Hematopoietic multipotent progenitor cell treated with erythropoietin and hydrocortisone succinate and interleukin-3 and kit ligand, for 6 days (in vitro differentiated cells): ENCODE data around the gene P3H2.
A peak's percentile ranks its signal among the peaks of the same experiment; 100 is the strongest.
"Not testable (repeated sequence)": the region's sequence is repeated elsewhere in the genome, so short reads cannot be mapped to it uniquely, and the experiment has no call there.

Source experiments
- DNase-seq: peaks from one replicate; pipeline ENCODE4 v3.0.0-alpha.2; 2015

The P3H2 gene

DNA sequence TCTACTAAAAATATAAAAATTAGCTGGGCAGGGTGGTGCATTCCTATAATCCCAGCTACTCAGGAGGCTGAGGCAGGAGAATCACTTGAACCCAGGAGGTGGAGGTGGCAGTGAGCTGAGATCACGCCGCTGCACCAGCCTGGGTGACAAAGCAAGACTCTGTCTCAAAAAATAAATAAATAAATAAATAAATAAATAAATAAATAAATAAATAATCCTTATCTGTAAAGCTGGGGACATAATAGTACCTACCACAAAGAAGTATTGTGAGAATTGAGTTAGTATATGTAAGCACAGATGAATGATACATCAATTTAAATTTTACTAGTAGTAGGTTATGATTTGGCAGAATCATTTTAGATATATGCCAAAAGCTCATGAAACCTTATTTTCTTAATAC, 41.5 kb downstream of the P3H2 start:
- not testable (repeated sequence) for DNase-seq

DNA sequence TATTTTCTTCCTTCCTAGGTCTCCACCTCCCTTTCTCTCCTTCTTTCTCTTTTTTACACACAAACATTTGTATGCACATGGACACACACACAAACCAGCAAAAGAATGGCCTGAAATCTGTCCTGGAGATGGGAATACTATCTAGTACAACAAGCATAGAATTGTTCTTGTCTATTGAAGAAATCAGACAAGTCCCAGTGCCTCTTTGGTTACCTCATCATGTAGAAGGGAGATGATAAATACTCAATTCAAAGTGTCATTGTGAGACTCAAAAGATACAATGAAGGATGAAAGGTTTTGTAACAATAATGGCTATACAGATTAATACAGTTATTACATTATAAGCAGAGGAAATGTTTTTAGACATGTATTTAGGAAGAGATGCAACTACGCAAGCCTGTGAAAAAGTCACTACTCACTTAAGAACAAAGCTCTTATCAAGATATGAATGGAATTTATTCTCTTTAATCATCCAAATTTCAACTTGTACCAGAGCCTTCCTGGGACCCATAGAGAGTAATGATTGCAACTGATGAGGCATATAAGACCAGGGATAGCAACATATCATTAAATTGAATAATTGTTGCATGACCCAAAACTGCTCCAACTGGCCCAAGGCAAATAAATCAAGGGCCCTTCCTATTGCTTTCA, 43.2 kb downstream of the P3H2 start:
- no peak for DNase-seq

DNA sequence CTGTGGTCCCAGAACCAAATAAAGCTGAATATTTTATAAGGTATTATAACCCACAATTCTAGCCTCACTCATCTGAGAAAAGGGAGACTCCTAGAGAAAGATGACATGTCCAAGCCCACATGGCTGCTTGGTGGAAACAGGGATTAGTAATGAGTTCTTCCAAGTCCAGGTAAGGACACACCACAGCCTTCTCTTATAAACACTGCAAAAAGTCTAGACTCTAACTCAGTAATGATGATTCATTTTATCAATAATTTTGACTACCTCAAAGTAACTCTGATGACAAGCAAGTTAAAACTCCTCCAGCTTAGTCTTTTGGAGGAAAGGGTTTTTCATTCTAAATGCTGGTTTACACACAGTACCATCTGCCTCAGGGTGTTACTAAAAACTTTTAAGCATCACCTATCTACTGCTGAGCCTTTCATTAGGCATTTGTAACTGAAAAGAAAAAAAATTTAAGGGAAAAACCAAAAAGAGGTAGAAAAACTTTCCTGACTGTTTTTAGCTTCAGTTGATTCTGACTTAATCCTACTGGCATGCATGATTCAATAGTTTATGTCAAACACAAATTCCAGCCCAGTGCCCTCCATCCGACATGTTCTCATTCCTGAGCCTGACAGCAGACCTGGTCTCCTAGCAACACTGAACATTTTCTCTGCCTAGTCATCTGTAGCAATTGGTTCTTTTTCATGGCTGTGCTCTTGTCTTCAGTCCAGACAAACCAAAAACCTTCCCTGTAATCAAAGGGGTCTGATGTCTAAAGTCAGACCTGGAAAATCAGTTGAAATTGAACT, 43.9 kb downstream of the P3H2 start:
- no peak for DNase-seq

DNA sequence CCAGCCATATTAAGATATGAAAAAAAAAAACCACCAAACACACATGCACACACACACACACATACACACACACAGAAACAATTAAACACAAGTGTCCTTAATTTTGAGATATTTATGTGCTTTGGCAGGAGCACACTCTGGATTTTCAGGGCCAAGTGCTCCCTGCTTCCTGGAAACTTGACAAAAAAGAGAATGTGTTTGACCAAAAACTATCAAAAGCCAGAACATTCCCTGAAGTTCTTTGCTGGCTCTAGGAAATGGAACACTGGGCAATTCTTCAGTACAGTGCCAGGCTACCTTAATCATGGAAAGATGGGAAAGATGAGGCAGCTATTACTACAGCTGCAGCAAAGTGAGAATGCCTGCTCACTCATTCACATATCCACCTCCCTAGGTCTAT, 44.6 kb downstream of the P3H2 start:
- no peak for DNase-seq

DNA sequence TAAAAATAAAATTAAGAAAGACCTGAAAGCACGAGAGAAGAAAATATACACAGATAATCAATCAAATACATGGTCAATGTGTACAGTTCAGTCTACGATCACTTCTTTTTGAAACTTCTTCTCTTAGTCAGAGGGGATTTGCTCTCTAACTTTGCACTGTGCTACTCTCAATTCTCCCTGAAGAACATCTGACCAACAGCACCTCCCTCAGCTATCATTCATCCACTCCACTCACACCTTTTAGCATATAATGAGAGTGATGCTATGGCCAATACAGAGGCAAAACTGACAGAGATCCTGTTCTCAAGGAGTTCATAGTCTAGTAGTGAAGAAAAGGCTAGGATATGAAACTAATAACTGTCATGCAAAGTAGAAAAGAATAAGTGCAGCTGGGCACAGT, 45.9 kb downstream of the P3H2 start:
- no peak for DNase-seq

DNA sequence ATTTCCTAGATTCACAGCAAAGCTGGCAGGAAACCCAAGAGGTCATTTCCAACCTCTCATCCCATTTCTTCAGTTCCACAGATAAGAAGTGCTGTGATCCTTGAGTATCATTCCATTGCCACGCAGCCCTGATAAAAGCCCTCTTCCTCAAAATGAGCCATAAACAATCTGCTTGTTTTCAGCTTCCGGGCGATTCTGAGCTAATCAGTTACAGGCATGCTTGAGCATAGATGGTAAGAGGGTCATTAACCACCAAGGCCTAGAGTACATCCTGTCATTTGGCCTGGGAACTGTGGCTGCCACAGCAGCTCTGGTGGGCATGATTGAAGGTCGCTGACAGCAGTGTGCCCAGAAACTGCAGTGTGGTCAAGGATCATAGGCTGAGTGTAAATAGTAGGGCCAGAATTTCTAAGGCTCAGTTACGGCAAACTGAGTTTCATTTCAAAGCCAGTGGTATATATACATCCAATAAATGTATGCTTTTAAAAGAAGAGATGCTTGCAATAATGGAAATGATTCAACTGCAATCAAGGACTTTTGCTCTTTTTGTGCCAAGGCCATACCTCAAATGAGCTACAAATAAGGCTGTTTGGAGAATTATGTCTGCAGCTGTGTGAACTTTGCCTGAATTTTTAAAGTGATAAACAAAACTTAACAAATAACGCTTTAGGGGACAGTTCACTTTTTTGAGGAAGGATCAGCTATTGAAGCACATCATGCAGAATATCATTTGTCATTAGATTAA, 47.3 kb downstream of the P3H2 start:
- peak; percentile 45 for DNase-seq

DNA sequence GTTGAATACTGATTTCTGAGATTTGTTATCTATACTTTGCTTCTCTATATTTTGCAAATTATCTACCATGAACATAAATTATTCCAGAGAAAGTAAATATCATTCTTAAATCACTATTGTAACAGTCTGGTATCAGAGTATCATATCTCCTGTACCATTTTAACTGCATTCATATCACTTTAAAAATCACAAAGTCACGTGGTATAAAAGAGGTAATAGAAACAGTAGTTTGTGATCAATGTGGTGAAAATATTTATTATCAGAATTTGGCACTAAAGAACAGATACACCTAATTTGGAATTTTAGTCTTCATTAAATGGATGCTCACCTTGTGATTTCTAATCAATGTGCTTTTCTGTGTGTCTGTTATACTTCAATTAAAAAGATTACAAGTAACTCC, 47.8 kb downstream of the P3H2 start:
- no peak for DNase-seq

DNA sequence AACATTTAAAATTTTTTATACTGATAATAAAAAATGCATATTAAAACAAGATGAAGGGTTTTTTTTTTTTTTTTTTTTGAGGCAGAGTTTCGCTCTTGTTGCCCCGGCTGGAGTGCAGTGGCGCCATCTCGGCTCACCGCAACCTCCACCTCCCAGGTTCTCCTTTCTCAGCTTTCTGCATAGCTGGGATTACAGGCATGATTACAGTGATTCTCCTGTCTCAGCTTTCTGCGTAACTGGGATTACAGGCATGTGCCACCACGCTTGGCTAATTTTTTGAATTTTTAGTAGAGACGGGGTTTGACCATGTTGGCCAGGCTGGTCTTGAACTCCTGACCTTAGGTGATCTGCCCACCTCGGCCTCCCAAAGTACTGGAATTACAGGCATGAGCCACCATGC, 48.8 kb downstream of the P3H2 start:
- DNase-seq: not testable (repeated sequence)

DNA sequence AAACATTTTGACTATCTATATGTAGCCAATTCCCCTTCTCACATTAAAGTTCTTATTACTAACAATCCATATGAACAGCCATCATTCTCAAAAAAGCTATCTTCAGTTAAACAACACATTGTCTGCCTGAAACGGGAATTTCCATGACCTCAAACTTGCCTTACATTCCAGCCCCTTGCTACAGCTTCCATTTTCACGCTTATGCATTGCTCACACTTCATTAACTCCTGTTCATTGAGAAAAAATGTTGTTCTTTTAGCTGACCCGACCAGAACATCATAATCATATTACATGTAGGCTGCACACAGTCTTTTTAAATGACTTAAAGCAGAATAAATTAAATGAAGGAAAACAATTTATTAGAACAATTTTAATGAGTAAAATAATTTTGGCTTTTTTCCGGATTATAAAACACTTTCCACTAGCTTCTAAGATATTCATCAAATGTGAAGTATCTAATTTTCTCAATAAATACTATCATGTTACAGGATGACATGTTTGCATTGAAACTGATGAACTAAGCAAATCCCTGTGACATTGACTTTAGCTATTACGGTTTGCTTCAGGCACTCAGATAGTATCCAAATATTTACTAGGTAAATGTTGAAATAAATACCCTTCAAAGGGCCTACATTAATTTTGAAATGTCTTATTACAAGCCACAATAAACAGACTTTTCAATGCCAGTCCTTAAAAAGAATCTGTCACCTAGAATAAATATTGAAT, 49.9 kb downstream of the P3H2 start:
- DNase-seq: no peak

DNA sequence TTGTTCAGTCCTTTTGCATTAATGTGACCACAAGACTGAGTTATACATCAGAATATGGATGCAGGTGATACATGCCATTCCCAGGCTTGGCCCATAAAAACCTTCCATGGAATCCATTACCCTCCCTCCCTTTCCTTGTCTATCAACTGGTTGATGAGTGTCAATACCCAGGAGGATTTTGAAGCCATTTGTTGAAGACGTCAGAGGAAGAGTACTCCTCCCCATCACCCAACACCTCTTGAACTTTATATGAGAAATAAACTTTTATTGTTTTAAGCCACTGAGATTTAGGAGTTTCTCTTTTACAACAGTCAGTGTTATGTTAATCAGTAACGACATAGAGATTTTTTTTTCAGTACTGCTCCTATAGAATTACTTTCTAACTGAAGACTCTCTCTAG, 55.5 kb downstream of the P3H2 start:
- no peak for DNase-seq

DNA sequence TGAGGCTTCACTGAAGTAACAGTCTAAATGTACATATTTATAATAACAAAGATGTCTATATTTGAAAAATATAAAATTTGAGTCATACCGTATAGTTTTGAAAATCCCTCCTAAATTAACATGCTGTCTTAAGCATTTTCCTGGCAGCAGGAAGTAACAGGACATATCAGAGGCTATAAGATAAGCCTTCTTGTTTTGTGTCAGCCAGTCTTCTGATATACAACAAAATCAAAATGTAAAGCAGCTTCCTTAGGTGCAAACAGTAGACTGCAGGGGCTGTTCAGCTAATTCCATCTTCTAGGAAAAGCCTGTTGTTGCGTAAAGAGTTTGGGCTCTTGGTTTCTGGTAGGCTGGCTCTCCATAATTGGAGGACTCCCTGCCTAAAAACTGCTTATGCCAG, 56.0 kb downstream of the P3H2 start:
- DNase-seq: no peak

DNA sequence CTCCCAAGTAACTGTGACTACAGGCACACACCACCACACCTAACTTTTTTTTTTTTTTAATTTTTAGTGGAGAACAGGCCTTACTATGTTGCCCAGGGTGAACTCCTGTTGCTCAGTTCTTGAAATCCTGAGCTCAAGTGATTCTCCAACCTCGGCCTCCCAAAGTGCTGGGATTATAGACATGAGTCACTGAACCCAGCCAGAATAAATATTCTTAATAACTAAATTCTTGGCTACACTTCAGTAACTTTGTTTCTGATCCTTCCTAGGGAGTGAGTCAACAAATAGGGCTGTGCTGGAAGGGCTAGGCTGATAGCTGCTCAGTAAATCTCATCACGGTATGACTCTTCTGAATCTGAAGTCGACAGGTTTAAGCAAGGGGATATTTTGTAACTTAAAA, 56.6 kb downstream of the P3H2 start:
- DNase-seq: no peak

DNA sequence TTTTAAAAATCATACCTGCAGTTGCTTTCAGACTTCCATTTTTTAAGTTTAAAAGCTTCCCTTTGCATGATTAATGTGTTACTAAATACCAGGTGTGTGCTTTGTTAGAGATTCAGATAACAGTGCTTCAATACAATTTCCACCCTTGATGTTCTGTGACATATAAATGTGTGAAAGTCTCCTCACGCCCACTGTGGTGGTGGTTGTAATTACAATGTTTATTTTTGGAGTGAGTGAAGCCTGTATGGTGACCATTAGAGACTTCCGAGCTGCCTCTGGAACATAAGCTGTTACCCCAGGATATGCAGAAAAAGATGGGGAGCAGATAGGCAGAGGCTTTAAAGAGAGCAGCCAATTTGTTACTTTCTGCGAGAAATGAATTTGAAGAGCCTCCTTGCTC, 57.2 kb downstream of the P3H2 start:
- no peak for DNase-seq

DNA sequence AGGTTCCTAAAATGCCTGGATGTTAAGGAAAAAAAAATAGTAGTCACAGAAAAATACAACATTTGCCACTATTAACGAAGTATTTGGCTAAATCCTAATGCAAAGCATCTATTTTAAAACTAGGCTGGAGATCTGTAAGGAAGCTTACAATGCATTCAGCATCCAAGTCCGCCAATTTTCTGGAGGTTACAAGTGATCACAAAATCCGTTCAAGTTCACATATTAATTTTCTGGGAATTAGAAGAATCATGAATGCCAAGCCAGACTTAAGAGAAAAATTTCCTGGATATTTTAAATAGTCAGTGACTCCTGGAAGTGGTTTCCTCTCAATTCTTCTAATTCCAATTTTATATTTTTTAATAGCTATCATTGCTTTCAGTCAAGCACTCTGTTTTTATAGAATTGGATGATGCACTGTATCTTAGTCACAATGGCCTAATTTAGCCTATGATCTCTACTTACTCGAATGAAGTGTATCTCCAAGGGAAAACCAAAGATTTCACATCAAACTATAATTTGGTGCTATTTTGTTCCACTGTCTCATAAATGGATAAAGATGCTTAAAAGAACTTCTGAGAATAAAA, 60.4 kb downstream of the P3H2 start:
- no peak for DNase-seq

DNA sequence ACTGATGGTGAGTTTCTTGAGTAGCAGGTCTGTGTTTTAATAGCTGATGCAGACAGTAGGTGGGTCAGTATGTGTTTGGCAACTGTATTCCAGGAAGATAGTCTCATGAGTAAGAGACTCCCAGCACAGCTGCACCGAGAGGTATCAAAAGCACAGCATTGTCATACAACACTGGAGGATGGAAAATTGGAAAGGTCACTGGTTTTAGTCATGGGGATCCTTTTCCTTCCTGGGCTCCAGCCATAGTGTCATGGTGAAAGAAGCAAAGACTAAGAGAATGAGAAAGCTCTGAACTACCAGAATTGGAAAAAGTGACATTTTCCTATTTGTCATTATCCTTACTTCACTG, 61.5 kb downstream of the P3H2 start:
- DNase-seq: no peak

DNA sequence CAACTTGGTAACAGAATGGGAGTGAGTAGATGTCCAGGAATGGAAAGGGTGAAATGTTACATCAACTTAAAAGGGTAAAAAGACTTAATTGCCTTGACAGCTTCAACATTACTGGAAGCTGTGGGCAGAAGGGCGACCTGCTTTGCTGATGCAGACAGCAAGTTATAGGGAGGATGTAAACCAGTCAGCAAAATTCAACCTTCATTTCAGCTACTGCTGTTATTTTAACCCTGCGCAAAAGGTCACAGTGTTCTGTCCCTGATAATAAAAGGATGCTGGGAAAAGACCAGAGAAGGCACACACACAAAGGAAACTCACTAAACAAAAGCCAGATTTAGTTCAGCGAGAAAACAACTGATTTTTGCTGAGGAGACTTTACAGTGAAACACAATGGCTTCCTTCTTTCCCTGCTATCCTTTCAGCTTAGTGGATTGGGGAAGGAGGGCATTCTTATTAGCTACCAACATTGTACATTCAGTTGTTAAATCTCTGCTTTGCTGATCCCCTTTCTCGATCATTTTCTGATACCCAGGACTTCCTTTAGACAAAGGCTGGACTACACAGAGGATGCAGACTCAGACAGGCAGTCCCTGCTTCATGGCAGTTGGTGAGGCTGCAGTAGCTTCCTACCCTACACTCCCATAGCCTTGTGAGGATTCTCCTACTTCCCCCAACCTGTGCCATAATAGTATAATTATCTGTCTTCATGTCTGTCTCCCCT, 62.0 kb downstream of the P3H2 start:
- DNase-seq: no peak

DNA sequence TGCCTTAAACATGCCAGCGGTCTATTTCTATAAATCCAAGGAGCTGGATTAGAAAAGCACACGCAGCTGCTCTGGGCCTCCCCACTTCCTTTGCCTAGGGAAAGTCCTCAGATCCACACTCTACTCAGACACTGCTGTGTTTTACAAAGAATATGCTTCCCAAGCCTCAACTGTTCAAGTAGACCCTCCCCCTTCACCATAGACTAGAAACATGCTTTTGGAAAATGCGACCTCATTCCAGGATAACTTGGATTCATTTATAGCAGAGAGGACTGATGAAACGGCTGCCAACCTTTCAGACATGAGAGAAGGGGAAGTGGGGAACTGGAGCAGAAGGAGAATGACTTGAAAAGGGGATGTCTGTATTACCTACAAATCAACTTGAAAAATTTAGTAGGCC, 64.0 kb downstream of the P3H2 start:
- DNase-seq: no peak

DNA sequence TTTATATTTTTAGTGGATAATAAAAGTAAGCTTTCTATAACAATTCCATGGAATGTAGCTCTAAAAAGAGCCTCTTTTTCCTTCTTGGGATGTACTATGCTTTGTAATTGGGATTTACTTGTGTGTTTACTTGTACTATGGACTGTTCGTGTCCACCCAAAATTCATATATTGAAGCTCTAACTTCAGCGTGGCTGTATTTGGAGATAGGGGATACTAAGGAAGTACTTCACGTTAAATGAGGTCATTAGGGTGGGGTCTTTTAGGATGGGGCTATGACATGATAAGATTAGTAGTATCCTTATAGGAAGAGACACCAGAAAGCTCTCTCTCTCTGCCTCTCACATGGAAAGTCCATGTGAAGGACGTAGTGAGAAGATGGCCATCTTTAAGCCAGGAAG, 64.9 kb downstream of the P3H2 start:
- DNase-seq: no peak

DNA sequence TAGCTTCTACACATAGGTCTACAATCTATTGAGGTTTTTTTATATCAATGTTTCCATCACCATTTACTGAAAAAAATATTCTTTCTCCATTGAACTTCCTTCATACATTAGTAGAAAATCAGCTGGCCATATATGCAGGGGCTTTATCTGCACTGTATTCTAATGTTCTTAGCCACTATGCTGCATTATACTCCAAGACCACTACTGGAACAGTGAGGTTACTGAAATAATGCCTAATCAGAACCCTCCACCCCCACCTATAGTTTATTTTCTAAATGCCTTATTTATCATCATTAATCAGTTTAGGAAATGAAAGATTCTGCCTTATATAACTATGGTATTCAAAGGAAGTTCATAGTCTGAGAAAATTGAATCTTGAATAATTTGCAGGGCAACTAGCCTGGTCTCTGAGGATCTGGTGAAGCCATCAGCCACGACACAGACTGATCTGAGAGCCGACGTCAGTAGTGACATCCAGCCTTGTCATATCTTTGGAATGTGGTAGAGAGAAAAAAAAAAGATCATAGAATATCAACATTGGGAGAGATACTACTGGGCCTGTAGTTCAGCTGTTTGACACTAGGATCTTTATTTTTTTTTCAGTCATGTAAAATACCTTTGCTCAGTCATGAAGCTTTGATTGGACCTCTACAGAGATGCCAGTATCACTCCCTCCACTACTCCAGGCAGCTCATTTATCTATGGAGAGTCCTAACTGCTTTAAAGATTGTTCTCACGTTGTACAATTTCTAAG, 66.6 kb downstream of the P3H2 start:
- no peak for DNase-seq

DNA sequence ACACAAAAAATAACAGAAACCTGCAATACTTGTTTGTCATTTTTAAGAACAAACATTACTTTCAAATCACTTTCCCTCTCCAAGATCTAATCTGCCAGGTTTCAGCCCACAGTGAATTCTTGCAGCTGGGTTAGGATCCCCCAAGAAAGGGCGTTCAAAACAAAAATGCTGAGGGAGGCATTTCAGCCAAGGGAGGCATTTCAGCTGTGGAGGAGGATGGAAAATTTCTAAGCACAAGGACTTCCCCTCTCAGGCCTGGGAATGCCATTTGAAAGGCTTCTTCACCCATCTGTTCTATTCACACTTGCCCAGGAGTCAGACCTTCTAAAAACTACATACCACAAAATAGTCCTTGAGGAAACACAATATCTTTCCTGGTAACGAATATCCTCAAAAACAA, 69.1 kb downstream of the P3H2 start:
- no peak for DNase-seq

DNA sequence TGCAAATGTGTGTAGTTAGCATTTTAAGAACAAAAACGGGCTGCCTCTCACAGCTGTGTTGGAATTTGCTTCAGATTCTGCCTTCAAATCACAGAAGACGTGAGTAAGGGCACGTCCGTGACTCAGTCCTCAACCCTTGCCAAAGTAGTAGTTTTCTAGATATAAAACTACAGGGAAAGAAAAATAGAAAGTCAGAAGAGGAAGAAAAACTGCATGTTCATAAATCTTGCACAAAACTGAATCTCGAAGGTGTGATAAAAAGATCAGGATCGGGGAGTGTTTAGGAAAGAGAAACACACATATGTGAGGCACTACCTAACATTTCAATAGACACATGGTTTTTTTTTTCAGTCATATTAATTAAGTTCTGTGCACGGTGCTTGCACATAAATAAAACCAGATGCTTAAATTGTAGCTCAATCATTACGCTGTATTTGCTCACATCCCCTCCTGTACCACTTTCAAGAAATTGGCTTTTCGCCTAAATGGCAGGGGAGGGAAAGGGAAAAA, 71.7 kb downstream of the P3H2 start:
- DNase-seq: no peak
